COR-L47 (cell line): ENCODE results near the gene YY1AP1.
"Not testable (repeated sequence)": the region's sequence is repeated elsewhere in the genome, so short reads cannot be mapped to it uniquely, and the experiment has no call there.

Experiments
- DNase-seq: peaks from one replicate; lab custom pipeline; 2025; lab: John Stamatoyannopoulos, UW

YY1AP1 gene, protein sequence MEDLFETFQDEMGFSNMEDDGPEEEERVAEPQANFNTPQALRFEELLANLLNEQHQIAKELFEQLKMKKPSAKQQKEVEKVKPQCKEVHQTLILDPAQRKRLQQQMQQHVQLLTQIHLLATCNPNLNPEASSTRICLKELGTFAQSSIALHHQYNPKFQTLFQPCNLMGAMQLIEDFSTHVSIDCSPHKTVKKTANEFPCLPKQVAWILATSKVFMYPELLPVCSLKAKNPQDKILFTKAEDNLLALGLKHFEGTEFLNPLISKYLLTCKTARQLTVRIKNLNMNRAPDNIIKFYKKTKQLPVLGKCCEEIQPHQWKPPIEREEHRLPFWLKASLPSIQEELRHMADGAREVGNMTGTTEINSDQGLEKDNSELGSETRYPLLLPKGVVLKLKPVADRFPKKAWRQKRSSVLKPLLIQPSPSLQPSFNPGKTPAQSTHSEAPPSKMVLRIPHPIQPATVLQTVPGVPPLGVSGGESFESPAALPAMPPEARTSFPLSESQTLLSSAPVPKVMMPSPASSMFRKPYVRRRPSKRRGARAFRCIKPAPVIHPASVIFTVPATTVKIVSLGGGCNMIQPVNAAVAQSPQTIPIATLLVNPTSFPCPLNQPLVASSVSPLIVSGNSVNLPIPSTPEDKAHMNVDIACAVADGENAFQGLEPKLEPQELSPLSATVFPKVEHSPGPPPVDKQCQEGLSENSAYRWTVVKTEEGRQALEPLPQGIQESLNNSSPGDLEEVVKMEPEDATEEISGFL

DNA sequence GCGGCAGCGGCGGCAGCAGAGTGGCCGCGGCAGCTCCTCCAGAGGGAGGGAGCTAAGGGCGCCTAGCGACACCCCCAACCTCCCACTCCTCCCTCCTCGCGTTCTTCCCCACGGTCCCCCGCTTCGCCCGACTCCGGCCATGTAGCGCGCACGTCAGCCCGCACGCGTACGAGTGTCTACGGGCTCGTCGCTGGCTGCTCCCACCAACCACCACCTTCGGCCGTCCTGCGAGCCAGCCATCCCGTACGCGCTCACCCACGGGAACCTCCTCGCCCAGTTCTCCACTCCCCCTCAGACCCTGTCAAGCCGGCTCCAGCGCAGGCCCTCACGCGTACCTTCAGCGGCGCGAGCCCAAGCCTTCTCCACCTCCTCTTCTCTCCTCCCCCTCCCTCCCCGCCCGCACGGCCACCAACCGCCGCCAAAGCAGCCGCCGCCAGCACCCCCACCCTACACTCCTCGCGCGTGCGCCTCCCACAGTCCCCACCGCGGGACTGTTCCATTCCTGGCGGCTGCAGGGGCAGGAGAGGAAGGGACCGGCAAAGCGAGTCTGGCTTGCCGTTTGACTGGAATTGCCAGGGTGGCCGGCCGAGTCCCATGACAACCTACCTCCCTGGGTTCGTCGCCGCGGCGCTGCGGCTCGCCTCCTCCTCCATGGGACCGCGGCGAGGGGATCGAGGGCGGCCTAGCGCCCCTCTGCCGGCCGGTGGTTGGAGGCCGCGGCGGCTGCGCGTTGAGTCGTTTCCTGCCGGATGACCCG is at the start of gene YY1AP1:
TSS of gene YY1AP1 (minus strand) at position 451 of the 757 bp plus-strand sequence. CDS start 8,338 bp downstream, outside the sequence.
- DNase-seq = peak; percentile 75

DNA sequence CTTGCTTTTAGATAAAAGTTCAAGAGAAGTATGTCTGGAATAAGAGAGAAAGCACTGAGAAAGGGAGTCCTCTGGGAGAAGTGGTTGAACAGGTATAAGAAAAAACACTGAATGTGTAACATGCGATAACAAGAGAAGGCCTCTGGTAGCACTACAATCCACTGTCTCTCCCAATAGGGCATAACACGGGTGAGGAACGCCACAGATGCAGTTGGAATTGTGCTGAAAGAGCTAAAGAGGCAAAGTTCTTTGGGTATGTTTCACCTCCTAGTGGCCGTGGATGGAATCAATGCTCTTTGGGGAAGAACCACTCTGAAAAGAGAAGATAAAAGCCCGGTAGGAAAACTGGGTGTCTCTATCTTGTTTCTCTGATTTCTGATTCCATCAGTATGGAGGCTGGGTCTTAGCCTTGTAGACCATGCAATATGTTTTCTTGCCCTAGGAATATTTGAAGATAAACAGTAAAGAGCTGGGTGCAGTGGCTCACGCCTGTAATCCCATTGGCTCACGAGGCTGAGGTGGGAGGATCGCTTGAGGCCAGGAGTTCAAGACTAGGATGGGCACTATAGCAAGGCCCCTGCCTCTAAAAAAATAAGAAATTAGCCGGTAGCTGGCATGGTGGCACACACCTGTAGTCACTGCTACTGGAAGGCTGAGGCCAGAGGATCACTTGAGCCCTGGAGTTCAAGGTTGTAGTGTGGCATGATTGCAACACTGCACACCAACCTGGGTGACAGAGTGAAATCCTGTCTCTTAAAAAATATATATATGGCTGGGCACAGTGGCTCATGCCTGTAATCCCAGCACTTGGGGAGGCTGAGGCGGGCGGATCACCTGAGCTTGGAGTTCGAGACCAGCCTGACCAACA is 40.7 kb upstream of the YY1AP1 start:
- peak; percentile 43 for DNase-seq

DNA sequence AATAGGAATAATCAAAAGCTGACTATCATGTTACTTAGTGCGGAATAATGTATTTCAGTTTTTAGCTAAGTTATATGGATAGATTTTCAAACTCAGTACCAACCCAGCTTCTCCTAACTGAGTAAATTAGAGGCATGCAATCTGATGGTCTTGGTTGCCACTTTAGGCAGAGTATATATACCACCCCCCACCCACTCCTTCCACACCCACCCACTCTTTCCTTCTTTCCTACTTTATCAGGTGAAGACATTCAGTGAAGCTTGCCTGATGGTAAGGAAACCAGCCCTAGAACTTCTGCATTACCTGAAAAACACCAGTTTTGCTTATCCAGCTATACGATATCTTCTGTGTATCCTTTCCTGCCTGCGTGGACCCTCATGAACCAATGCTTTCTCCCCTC is 36.6 kb upstream of the YY1AP1 start:
- no peak for DNase-seq

DNA sequence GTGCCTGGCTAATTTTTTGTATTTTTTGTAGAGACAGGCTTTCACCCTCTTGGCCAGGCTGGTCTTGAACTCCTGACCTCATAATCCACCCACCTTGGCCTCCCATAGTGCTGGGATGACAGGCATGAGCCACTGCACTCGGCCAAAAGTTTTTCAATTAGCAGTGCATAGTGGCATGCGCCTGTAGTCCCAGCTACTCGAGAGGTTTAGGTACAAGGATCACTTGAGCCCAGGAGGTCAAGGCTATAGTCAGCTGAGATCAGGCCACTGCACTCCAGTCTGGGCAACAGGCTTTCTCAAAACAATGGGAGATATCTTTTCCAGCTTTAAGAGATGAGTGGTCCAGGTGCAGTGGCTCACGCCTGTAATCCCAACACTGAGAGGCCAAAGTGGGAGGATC is 31.1 kb upstream of the YY1AP1 start:
- no peak for DNase-seq

DNA sequence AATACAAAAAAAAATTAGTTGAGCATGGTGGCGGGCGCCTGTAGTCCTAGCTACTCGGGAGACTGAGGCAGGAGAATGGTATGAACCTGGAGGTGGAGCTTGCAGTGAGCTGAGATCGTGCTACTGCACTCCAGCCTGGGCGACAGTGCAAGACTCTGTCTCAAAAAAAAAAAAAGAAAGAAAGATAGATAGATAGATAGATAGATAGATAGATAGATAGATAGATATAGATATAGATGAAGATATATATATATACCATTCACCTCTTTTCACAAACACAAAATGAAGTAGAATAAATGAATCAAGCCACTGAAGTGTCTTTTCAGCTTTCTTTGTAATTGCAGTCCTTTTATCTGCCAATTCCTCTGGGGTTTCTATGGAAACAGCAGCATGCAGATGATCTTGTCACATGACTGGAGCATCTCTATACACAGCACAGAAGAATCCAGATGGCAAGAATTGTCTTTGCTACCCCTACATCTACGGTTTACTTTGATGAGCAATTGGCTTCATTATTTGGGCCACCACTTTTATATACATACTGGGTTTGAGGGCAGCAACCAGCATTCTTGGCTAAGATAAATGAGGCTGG is 30.0 kb upstream of the YY1AP1 start:
- not testable (repeated sequence) for DNase-seq

DNA sequence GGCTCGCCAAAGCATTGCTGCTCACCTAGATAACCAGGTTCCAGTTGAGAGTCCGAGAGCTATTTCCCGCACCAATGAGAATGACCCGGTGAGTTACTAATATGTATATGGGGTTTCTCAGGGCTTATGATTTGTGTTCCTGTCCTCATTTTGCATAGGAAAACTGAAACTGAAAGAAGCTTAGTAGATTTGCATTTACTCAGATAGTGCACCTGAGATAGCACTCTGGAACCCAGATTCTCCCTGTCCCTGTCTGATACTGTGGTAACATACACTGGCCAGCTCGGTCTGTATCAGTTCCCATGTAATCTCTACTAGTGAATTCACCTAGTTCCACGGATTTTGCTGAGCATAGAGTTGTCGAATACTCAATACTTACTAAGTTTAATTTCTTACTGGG is 28.5 kb upstream of the YY1AP1 start:
- DNase-seq = no peak

DNA sequence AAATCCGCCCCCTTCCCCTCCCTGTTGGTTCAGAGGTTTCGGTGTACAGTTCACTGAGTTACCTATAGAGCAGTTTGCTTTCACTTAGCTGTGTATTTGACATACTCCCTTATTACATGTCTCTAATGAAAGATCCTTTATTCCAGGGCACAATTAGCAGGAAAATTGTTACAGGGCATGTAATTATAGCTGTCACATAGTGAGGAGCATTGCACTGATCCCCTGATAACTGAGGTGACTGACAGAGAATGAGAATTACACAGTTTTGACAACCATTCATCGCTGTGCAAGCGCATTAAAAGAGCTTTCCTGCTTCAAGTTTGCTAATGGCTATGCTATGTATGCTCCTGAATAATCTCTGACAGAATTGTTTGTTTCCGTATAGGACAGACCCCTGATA is 27.2 kb upstream of the YY1AP1 start:
- no peak for DNase-seq

DNA sequence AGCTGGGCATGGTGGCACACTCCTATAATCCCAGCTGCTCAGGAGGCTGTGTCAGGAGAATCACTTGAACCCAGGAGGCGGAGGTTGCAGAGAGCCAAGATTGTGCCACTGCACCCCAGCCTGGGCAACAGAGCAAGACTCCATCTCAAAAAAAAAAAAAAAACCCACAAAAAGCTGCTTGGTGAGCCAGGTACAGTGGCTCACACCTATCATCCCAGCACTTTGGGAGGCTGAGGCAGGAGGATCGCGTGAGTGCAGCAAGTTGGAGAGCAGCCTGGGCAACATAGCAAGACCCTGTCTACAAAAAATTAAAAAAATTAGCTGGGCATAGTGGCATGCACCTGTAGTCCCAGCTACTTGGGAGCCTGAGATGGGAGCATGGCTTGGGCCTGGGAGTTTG is 26.5 kb upstream of the YY1AP1 start:
- DNase-seq = not testable (repeated sequence)

DNA sequence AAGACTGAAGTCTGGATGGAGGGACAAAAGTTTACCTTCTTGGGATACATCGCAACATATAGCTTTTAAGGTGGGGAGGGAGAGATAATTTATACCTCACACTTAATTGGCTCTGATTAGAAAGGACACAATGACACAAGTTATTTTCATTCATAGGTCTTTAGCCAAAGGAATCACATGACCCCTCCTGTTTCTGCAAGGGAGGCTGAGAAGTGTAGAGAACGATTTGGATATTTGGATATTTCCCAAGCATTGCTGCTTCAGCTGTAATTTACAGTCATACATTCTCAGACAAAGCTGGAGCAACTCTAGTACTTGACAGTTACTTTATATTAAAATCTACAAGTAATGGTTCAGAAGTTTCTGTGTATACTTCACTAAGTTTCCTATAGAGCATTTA is 24.5 kb upstream of the YY1AP1 start:
- DNase-seq = no peak

DNA sequence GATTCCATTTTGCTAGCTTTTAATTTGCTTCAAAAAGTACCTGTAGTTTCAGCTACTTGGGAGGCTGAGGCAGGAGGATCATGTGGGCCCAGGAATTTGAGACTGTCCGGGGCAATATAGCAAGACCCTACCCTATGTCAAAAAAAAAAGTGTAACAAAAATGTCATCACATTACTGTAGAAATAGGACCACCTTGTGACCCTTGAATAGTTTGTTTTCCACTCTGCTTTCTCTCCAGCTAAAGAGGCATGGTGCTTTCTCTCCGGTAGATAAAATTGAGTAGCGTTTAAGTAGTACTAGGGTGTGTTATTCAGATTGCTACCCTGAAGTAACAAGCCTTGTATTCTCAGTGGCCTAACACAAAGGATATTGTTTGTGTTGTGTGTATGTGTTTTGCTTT is 24.1 kb upstream of the YY1AP1 start:
- DNase-seq = not testable (repeated sequence)

DNA sequence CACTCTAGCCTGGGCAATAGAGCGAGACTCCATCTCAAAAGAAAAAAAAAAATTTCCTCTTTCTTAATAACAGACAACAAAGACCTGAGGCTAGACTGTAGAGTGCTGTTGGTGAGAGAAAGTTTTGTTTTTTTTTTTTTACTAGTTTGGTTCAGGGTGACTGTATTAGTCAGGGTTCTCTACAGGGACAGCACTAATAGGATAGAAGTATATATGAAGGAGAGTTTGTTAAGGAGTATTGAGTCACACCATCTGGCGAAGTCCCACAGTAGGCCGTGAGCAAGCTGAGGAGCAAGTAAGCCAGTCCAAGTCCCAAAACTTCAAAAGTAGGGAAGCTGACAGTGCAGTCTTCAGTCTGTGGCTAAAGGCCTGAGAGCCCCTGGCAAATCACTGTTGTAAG is 22.9 kb upstream of the YY1AP1 start:
- DNase-seq = not testable (repeated sequence)

DNA sequence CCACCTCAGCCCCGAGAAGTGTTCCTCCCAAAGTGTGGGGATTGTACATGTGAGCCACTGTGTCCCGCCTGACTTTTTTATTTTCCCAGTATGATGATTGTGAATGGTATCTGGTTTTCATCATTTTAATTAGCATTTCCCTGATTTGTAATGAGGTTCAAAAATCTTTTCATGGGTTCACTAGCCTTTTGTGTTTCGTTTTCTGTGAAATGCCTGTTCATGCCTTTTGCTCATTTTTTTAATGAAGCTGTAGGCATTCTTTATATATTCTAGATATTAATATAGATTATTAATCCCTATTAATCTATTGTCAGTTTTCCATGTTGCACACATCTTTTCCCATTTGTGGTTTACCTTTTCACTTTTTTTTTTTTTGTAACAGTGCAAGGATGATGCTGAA is 20.8 kb upstream of the YY1AP1 start:
- no peak for DNase-seq

DNA sequence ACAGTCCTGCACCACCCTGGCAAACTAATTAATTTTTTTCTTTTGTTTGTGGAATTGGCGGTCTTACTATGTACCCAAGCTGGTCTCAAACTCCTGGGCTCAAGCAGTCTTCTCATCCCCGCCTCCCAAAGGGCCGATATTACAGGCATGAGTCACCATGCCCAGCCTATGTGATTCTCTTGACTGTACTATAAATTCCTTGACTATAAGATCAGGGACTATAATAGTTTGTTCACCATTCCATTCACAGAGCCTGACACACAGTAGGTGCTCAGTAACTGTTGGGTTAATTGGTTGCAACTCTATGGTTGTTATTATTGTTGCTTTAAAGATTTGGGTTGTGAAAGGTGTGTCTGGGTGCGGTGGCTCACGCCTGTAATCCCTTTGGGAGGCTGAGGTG is 17.6 kb upstream of the YY1AP1 start:
- DNase-seq = no peak

DNA sequence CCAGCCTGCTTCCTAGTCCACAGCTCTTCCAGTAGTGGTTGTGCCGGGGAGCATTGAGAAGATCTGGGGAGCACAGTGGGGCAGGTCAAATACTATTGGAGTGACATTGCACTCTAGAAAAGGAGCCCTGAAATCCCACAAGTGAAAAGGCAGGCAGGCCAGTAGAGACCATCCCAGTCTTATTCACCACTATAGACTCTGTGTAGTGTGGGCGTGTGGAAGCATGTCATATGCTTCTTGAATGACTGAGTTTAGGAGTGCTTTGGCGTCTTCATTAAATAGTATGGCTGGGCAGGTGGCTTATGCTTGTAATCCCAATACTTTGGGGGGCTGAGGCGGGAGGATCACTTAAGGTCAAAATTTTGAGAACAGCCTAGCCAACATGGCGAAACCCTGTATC is 15.8 kb upstream of the YY1AP1 start:
- DNase-seq = not testable (repeated sequence)

DNA sequence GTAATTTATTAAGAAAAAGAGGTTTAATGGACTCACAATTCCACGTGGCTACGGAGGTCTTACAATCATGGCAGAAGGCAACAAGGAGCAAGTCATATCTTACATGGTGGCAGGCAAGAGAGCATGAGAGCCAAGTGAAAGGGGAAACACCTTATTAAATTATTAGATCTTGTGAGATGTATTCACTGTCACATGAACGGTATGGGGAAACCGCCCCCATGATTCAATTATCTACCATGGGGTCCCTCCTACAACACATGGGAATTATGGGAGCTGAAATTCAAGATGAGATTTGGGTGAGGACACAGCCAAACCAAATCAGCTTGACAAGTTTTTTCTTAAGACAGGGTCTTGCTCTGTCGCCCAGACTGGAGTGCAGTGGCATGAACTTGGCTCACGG is 14.6 kb upstream of the YY1AP1 start:
- no peak for DNase-seq

DNA sequence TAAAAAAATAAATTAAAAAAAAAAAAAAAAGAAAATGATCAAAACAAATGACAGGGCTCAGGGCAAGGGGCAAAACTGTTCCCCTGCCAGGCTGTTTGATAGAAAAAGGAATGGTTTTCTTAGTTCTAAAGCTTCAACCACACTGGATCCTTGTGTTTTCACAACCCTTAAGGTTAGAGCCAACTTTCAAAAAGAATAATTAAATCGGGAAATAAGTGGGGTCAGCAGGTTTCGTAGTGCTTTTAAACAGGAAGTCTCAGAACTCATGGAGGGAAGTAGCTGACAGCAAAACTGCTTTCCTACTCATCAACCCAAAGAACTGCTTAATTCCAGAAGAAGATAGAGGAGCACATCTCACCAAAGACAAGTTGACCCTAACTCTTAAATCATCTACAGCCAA is 13.1 kb upstream of the YY1AP1 start:
- not testable (repeated sequence) for DNase-seq

DNA sequence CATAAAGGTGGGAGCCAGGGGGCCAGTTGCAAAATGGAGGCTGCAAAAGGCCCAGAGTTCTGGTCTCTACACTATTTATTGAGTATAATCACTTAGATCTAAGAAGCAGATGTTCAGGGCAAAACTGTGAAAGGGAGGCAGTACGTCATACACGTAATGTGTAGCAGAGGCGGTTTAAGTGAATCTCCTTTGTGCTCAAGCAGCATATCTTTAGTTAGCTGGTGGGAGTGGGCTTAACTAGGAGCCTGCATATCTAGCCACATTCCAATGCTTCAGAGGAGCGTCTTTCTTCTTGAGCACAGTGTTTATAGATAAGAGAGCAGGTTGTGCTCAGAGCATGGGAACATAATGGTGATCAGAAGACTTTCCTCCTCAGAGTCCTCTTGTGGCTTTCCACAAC is 10.5 kb upstream of the YY1AP1 start:
- DNase-seq = not testable (repeated sequence)

DNA sequence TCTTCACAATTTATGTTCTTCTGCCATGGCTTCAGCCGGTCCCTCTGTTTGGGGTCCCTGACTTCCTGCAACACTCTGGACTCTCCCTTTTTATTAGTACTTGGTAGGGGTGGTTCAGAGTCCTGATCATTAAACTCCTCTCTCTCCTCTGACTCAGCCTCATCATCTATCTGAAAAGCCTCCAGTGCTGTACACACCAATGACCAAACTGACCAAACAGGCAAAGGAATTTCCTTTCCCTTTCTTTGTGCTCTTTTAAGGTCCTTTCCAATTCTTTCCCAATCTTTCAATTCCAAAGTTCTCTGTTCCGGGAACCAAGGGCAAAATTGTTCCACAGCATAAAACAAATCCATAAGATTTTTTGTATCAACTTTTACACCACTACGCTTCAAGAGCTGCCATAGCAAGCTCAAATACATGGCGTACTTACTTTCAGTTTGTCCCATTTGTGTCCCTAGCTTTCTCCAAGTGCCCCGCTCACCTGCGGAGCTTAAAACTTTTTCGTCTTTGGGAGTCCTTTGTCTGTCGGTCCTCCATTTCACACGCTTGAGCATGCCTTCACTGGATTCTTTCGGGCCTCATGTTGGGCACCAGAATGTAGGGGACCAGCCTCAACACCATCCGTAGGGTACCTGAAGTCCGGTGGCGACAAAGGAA is 9.9 kb upstream of the YY1AP1 start:
- DNase-seq = no peak

DNA sequence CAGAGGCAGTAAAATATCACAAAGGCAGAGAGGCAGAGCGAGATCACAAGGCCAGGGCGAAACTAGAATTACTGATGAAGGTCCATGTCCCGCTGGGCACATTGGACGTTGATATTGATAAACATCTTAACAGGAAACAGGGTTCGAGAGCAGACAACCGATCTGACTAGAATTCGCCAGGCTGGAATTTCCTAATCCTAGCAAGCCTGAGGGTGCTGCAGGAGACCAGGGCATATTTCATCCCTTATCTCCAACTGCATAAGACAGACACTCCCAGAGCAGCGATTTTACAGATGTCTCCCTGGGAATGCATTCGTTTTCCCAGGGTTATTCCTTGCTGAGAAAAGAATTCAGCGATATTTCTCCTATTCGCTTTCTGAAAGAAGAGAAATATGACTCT is 9.0 kb upstream of the YY1AP1 start:
- not testable (repeated sequence) for DNase-seq

DNA sequence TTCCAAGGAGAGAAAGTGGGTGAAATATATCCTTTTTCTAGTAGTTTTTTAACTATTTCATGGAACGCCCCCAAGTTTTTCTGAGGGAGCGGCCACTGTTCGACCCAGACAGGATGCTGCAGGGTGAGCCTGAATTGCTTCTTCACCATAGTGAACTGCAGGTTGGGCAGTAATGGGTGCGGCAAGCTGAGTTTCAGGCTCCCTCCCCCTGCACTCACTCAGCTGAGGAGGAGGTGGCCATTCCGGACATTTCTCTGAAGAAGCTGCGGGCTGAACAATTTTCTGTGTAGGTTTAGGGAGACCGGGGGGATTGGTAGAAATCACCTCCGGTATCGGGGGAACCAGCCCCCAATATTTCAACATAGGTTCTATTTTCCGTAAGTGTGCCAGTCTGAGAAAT is 8.5 kb upstream of the YY1AP1 start:
- DNase-seq = no peak

DNA sequence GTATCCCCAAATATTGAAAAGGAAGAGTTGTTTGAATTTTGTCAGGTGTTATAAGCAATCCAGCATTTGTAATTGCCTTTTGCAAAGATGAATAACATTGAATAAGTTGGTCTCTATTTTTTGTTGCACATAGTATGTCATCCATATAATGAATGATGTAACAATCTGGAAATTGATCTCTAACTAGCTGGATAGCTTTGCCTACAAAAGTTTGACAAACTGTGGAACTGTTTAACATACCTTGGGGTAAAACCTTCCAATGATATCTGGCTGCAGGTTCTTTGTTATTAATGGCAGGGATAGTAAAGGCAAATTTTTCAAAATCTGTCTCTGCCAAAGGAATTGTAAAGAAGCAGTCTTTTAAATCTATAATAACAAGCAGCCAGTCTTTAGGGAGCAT is 8.0 kb upstream of the YY1AP1 start:
- DNase-seq = no peak
